MM.1S (cell line): Measurements from ENCODE around the gene TSPAN11.

ENCODE experiments used
- DNase-seq: peaks from one replicate; pipeline ENCODE4 v3.0.0-alpha.2; 2015
- H2AFZ ChIP-seq: fragments of 300-600 bp; sonication (generic); 2 replicates; pipeline ENCODE4 v1.6.0; 2016; ENCODE audit warnings: antibody characterized with exemption, low read length
- H3F3A ChIP-seq: fragments of 300-600 bp; sonication (generic); 2 replicates; pipeline ENCODE4 v1.6.1; 2016; ENCODE audit warnings: mild to moderate bottlenecking, antibody characterized with exemption, low read length, moderate library complexity, mixed read lengths; ENCODE audit not compliant: insufficient read depth
- H3K27ac ChIP-seq: fragments of 300-600 bp; sonication (generic); 2 replicates; pipeline ENCODE4 v1.5.1; 2016; ENCODE audit warnings: mild to moderate bottlenecking, low read length
- H3K27me3 ChIP-seq: fragments of 300-600 bp; sonication (generic); replicated peaks from 2 replicates; pipeline ENCODE4 v1.6.0; 2016; ENCODE audit warnings: low read length; ENCODE audit not compliant: insufficient read depth
- H3K36me3 ChIP-seq: fragments of 300-600 bp; sonication (generic); replicated peaks from 2 replicates; pipeline ENCODE4 v1.6.1; 2016; ENCODE audit warnings: mild to moderate bottlenecking, low read length, mixed read lengths; ENCODE audit not compliant: insufficient read depth
- H3K4me1 ChIP-seq: fragments of 300-600 bp; sonication (generic); 2 replicates; pipeline ENCODE4 v1.6.1; 2016; ENCODE audit warnings: low read length, mixed read lengths
- H3K4me2 ChIP-seq: fragments of 300-600 bp; sonication (generic); 2 replicates; pipeline ENCODE4 v1.6.0; 2016; ENCODE audit warnings: low read depth, low read length
- H3K4me3 ChIP-seq: fragments of 300-600 bp; sonication (generic); 2 replicates; pipeline ENCODE4 v1.5.1; 2016; ENCODE audit warnings: low read length, mixed read lengths
- H3K79me2 ChIP-seq: fragments of 300-600 bp; sonication (generic); 2 replicates; pipeline ENCODE4 v1.6.1; 2016; ENCODE audit warnings: mixed run types, low read length, mixed read lengths
- H3K9ac ChIP-seq: fragments of 300-600 bp; sonication (generic); 2 replicates; pipeline ENCODE4 v1.6.1; 2016; ENCODE audit warnings: low read length, mixed read lengths
- H3K9me2 ChIP-seq: fragments of 300-600 bp; sonication (generic); replicated peaks from 2 replicates; pipeline ENCODE4 v1.6.1; 2016; ENCODE audit warnings: mild to moderate bottlenecking, low read length, mixed read lengths; ENCODE audit not compliant: insufficient read depth
- H3K9me3 ChIP-seq: fragments of 300-600 bp; sonication (generic); replicated peaks from 2 replicates; pipeline ENCODE4 v1.6.1; 2016; ENCODE audit warnings: mild to moderate bottlenecking, low read length, mixed read lengths; ENCODE audit not compliant: insufficient read depth
- H4K20me1 ChIP-seq: fragments of 300-600 bp; sonication (generic); 2 replicates; pipeline ENCODE4 v1.6.1; 2016; ENCODE audit warnings: mild to moderate bottlenecking, low read length, moderate library complexity, mixed read lengths; ENCODE audit not compliant: insufficient read depth
- CTCF ChIP-seq: fragments of 300-600 bp; sonication (generic); IDR thresholded peaks from 2 replicates; pipeline ENCODE4 v1.5.1; 2016; ENCODE audit warnings: antibody characterized with exemption, low read length, mixed read lengths
- EZH2 ChIP-seq: fragments of 300-600 bp; sonication (generic); optimal IDR thresholded peaks from 2 replicates; pipeline ENCODE3; 2017; ENCODE audit warnings: low read depth, mild to moderate bottlenecking, antibody characterized with exemption, low read length, mixed read lengths
- EZH2phosphoT487 ChIP-seq: fragments of 300-600 bp; sonication (generic); IDR thresholded peaks from 2 replicates; pipeline ENCODE4 v1.6.1; 2018; ENCODE audit warnings: antibody characterized with exemption, low read length

TSPAN11 gene

GRCh38 chr12:31018106-31018789 lies 91.7 kb downstream of the TSPAN11 start:
- Histone ChIP-seq H4K20me1 (no peaks in the 10 kb centered on the region), H3K79me2 (no peaks in the 10 kb centered on the region), H3K4me1 (no peaks in the 10 kb centered on the region), H3K9me3 (no peaks in the 10 kb centered on the region), H2AFZ (no peak overlapping the region), H3K27ac (no peak overlapping the region), H3K9me2 (no peaks in the 10 kb centered on the region), H3K9ac (no peak overlapping the region), H3K27me3 (no peaks in the 10 kb centered on the region), H3K4me3 (no peak overlapping the region), H3F3A (no peaks in the 10 kb centered on the region), H3K4me2 (no peak overlapping the region), H3K36me3 (no peaks in the 10 kb centered on the region)
- DNase-seq: no peak
- no peak for TF ChIP-seq EZH2
- no peak for TF ChIP-seq EZH2phosphoT487
- no peak for TF ChIP-seq CTCF

DNA sequence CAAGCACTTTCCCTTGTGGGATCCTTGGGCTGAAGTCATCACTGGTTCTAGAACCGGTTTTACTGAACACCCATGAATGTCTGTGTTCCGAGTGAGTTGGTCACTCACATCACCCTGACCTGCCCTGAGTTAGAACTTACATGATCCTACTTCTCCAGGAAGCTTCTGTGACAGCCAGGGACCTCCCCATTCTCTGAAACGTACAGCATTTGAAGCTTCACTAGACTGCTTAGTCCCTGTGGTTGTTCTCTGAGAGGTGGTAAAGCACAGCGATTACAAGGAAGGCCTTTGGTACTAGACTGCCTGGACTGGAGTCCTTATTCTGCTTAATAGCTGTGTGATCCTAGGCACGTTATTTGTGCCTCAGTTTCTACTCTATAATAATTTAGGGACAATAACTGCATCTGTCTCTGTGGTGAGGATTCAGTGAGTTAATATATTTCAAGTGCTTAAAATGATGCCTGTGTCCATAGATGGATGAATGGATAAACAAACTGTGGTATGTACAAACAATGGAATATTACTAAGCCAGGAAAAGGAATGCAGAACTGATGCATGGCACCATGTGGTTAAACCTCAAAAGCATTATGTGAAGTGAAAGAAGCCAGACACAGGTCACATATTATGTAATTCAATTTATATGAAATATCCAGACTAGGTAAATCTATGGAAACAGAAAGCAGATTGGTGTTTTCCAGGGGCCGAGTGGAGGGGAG lies 92.4 kb downstream of the TSPAN11 start:
- H3K9me2 ChIP-seq: no peaks in the 10 kb centered on the region
- TF ChIP-seq EZH2phosphoT487: no peak
- no peak for TF ChIP-seq CTCF
- no peak for TF ChIP-seq EZH2

GRCh38 chr12:31019561-31019960 lies 93.0 kb downstream of the TSPAN11 start:
- Histone ChIP-seq H3K79me2 (no peaks in the 10 kb centered on the region), H3K9me3 (no peaks in the 10 kb centered on the region), H3F3A (no peaks in the 10 kb centered on the region), H2AFZ (no peak overlapping the region), H4K20me1 (no peaks in the 10 kb centered on the region), H3K36me3 (no peaks in the 10 kb centered on the region), H3K9ac (no peak overlapping the region), H3K27ac (no peak overlapping the region), H3K27me3 (no peaks in the 10 kb centered on the region), H3K4me2 (no peak overlapping the region), H3K4me3 (no peak overlapping the region), H3K9me2 (no peaks in the 10 kb centered on the region), H3K4me1 (no peaks in the 10 kb centered on the region)
- no peak for DNase-seq
- no peak for TF ChIP-seq EZH2
- no peak for TF ChIP-seq CTCF
- no peak for TF ChIP-seq EZH2phosphoT487

More for the DNA sequence above, 92.4 kb downstream of the TSPAN11 start:
- no peaks in the 10 kb centered on the region for H3F3A ChIP-seq
- no peak overlapping the region for H3K9ac ChIP-seq
- DNase-seq: no peak
- no peak overlapping the region for H3K4me2 ChIP-seq
- H4K20me1 ChIP-seq: no peaks in the 10 kb centered on the region
- H2AFZ ChIP-seq: no peak overlapping the region
- no peak overlapping the region for H3K27ac ChIP-seq
- H3K36me3 ChIP-seq: no peaks in the 10 kb centered on the region
- H3K4me1 ChIP-seq: no peaks in the 10 kb centered on the region
- H3K4me3 ChIP-seq: no peak overlapping the region
- no peaks in the 10 kb centered on the region for H3K27me3 ChIP-seq
- H3K9me3 ChIP-seq: no peaks in the 10 kb centered on the region
- no peaks in the 10 kb centered on the region for H3K79me2 ChIP-seq
